Activated T-cell treated with anti-CD3 and anti-CD28 coated beads, Interleukin-2, amount 50 U/mL, for 24 hours (primary cell): ENCODE results near the gene PLIN5.
"Not testable (repeated sequence)": the region's sequence is repeated elsewhere in the genome, so short reads cannot be mapped to it uniquely, and the experiment has no call there.

Experiments
- DNase-seq: peaks from one replicate; pipeline ENCODE4 v3.0.0-alpha.2; 2020
- H3K27ac Mint-ChIP-seq: 2 replicates; pipeline ENCODE4 v1.8.0; 2020; ENCODE audit warnings: mild to moderate bottlenecking, mixed read lengths
- H3K27me3 Mint-ChIP-seq: 2 replicates; pipeline ENCODE4 v1.8.0; 2020; ENCODE audit warnings: mixed read lengths
- H3K36me3 Mint-ChIP-seq: 2 replicates; pipeline ENCODE4 v1.8.0; 2020; ENCODE audit warnings: low read depth, mixed read lengths
- H3K4me1 Mint-ChIP-seq: 2 replicates; pipeline ENCODE4 v1.8.0; 2020; ENCODE audit warnings: low read depth, mixed read lengths
- H3K4me3 Mint-ChIP-seq: 2 replicates; pipeline ENCODE4 v1.8.0; 2020; ENCODE audit warnings: mild to moderate bottlenecking, moderate library complexity, mixed read lengths
- H3K9me3 Mint-ChIP-seq: 2 replicates; pipeline ENCODE4 v1.8.0; 2020; ENCODE audit warnings: mixed read lengths

PLIN5 gene

GRCh38 chr19:4556597-4557127, 21.6 kb upstream of the PLIN5 start:
- no peak for DNase-seq
- Mint-ChIP-seq H3K36me3 (no peaks in the 10 kb centered on the region), H3K27ac (no peak overlapping the region), H3K4me1 (no peaks in the 10 kb centered on the region), H3K4me3 (no peak overlapping the region), H3K27me3 (peaks cover 4% of the 10 kb centered on the region), H3K9me3 (no peaks in the 10 kb centered on the region)

- Mint-ChIP-seq H3K4me3 (no peak overlapping the region), H3K27ac (no peak overlapping the region), H3K4me1 (no peaks in the 10 kb centered on the region), H3K9me3 (no peaks in the 10 kb centered on the region), H3K36me3 (no peaks in the 10 kb centered on the region), H3K27me3 (peaks cover 4% of the 10 kb centered on the region)
- no peak for DNase-seq
Measured at GRCh38 chr19:4555657-4556561, 20.9 kb upstream of the PLIN5 start.

- Mint-ChIP-seq H3K27ac (no peak overlapping the region), H3K27me3 (peaks cover 8% of the 10 kb centered on the region), H3K9me3 (no peaks in the 10 kb centered on the region), H3K4me1 (no peaks in the 10 kb centered on the region), H3K36me3 (no peaks in the 10 kb centered on the region), H3K4me3 (no peak overlapping the region)
- DNase-seq = no peak
Measured at GRCh38 chr19:4554717-4555116, 19.7 kb upstream of the PLIN5 start.

GRCh38 chr19:4553775-4554174, 18.8 kb upstream of the PLIN5 start:
- Mint-ChIP-seq H3K27ac (no peak overlapping the region), H3K36me3 (no peaks in the 10 kb centered on the region), H3K9me3 (no peaks in the 10 kb centered on the region), H3K4me3 (no peak overlapping the region), H3K4me1 (no peaks in the 10 kb centered on the region), H3K27me3 (peaks cover 8% of the 10 kb centered on the region)
- no peak for DNase-seq

GRCh38 chr19:4553092-4553695, 18.2 kb upstream of the PLIN5 start:
- H3K4me1 Mint-ChIP-seq = no peaks in the 10 kb centered on the region
- no peak for DNase-seq
- no peak overlapping the region for H3K4me3 Mint-ChIP-seq
- peaks cover 8% of the 10 kb centered on the region for H3K27me3 Mint-ChIP-seq
- H3K9me3 Mint-ChIP-seq = no peaks in the 10 kb centered on the region
- H3K36me3 Mint-ChIP-seq = no peaks in the 10 kb centered on the region
- H3K27ac Mint-ChIP-seq = no peak overlapping the region

GRCh38 chr19:4552525-4552819, 17.4 kb upstream of the PLIN5 start:
- H3K27me3 Mint-ChIP-seq = peaks cover 8% of the 10 kb centered on the region
- no peaks in the 10 kb centered on the region for H3K36me3 Mint-ChIP-seq
- H3K9me3 Mint-ChIP-seq = no peaks in the 10 kb centered on the region
- no peaks in the 10 kb centered on the region for H3K4me1 Mint-ChIP-seq
- H3K27ac Mint-ChIP-seq = no peak overlapping the region
- no peak for DNase-seq
- H3K4me3 Mint-ChIP-seq = no peak overlapping the region

GRCh38 chr19:4550479-4551050, 15.5 kb upstream of the PLIN5 start:
- H3K9me3 Mint-ChIP-seq = no peaks in the 10 kb centered on the region
- H3K4me3 Mint-ChIP-seq = no peak overlapping the region
- H3K27me3 Mint-ChIP-seq = peaks cover 8% of the 10 kb centered on the region
- no peaks in the 10 kb centered on the region for H3K36me3 Mint-ChIP-seq
- no peaks in the 10 kb centered on the region for H3K4me1 Mint-ChIP-seq
- no peak for DNase-seq
- no peak overlapping the region for H3K27ac Mint-ChIP-seq

GRCh38 chr19:4550018-4550417, 15.0 kb upstream of the PLIN5 start:
- Mint-ChIP-seq H3K9me3 (no peaks in the 10 kb centered on the region), H3K4me1 (no peaks in the 10 kb centered on the region), H3K4me3 (no peak overlapping the region), H3K27ac (no peak overlapping the region), H3K27me3 (peaks cover 8% of the 10 kb centered on the region), H3K36me3 (no peaks in the 10 kb centered on the region)
- no peak for DNase-seq

- no peaks in the 10 kb centered on the region for H3K9me3 Mint-ChIP-seq
- H3K4me1 Mint-ChIP-seq = no peaks in the 10 kb centered on the region
- H3K4me3 Mint-ChIP-seq = no peak overlapping the region
Measured at GRCh38 chr19:4548238-4548584, 13.2 kb upstream of the PLIN5 start.

GRCh38 chr19:4547303-4548237, 12.5 kb upstream of the PLIN5 start:
- Mint-ChIP-seq H3K9me3 (no peaks in the 10 kb centered on the region), H3K4me1 (no peaks in the 10 kb centered on the region), H3K27ac (no peak overlapping the region), H3K4me3 (no peak overlapping the region), H3K36me3 (no peaks in the 10 kb centered on the region), H3K27me3 (peaks cover 8% of the 10 kb centered on the region)
- no peak for DNase-seq

More at GRCh38 chr19:4548238-4548584, 13.2 kb upstream of the PLIN5 start:
- no peak for DNase-seq
- H3K36me3 Mint-ChIP-seq = no peaks in the 10 kb centered on the region
- no peak overlapping the region for H3K27ac Mint-ChIP-seq
- peaks cover 8% of the 10 kb centered on the region for H3K27me3 Mint-ChIP-seq

GRCh38 chr19:4543842-4544647, 9.0 kb upstream of the PLIN5 start:
- Mint-ChIP-seq H3K4me3 (no peak overlapping the region), H3K4me1 (peaks cover 10% of the 10 kb centered on the region), H3K27me3 (peaks cover 8% of the 10 kb centered on the region), H3K36me3 (no peaks in the 10 kb centered on the region), H3K9me3 (no peaks in the 10 kb centered on the region), H3K27ac (no peak overlapping the region)
- DNase-seq = no peak

GRCh38 chr19:4542896-4543841, 8.1 kb upstream of the PLIN5 start:
- peaks cover 12% of the 10 kb centered on the region for H3K4me1 Mint-ChIP-seq
- no peak overlapping the region for H3K27ac Mint-ChIP-seq
- no peak overlapping the region for H3K4me3 Mint-ChIP-seq
- H3K36me3 Mint-ChIP-seq = no peaks in the 10 kb centered on the region
- H3K27me3 Mint-ChIP-seq = peaks cover 14% of the 10 kb centered on the region
- DNase-seq = no peak
- H3K9me3 Mint-ChIP-seq = no peaks in the 10 kb centered on the region

- not testable (repeated sequence) for DNase-seq, H3K27ac Mint-ChIP-seq, H3K9me3 Mint-ChIP-seq, H3K36me3 Mint-ChIP-seq, H3K4me3 Mint-ChIP-seq
- peaks cover 23% of the 10 kb centered on the region for H3K27me3 Mint-ChIP-seq
- peaks cover 12% of the 10 kb centered on the region for H3K4me1 Mint-ChIP-seq
Measured at GRCh38 chr19:4541806-4542145, 6.8 kb upstream of the PLIN5 start.
